ENCODE results near the gene BBS10.

BBS10 gene

DNA sequence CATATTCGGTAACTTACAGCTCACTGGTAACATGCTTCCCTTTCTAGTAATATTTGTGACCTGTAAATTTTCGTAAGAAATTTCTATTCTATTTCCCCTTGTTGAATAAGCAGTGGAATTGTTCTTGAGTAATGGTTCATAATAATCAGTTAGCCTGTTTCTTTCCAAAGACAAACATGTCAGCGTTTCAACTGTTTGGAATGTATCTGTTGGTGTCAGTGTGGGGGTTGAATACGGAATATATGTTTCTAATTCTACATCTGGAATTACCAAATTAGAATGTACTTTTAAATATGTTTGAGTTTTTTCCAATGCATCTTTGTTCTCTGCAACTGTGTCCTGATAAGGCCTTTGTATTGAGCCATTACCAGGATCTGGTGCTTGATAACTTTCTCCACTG, 2.0 kb downstream of the BBS10 start:
- no peak overlapping the region for H3K27ac ChIP-seq
- TF ChIP-seq, protein P1, sequence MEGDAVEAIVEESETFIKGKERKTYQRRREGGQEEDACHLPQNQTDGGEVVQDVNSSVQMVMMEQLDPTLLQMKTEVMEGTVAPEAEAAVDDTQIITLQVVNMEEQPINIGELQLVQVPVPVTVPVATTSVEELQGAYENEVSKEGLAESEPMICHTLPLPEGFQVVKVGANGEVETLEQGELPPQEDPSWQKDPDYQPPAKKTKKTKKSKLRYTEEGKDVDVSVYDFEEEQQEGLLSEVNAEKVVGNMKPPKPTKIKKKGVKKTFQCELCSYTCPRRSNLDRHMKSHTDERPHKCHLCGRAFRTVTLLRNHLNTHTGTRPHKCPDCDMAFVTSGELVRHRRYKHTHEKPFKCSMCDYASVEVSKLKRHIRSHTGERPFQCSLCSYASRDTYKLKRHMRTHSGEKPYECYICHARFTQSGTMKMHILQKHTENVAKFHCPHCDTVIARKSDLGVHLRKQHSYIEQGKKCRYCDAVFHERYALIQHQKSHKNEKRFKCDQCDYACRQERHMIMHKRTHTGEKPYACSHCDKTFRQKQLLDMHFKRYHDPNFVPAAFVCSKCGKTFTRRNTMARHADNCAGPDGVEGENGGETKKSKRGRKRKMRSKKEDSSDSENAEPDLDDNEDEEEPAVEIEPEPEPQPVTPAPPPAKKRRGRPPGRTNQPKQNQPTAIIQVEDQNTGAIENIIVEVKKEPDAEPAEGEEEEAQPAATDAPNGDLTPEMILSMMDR (conservative IDR thresholded peaks at IDR 0.05): no peak

DNA sequence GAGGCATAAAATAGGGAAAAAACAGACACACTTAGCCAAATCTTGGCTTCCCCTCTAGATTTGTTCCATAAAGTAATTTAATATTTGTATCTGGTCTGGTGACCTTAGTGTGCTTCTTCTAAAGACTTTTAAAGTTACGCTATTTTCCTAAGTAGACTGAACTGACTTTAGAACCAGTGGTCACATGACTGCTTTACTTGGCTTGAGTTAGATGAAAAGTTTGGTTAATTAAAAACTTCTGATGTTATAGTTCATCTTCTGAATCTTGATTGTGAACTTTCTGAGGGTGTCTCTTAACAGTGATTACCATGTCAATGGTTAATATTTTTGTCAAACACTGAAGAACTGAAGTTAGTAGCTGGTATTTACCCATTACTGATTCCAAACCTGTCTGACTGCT, 2.6 kb downstream of the BBS10 start:
- no peak overlapping the region for H3K27ac ChIP-seq
- TF ChIP-seq, protein P1 (conservative IDR thresholded peaks at IDR 0.05): no peak

DNA sequence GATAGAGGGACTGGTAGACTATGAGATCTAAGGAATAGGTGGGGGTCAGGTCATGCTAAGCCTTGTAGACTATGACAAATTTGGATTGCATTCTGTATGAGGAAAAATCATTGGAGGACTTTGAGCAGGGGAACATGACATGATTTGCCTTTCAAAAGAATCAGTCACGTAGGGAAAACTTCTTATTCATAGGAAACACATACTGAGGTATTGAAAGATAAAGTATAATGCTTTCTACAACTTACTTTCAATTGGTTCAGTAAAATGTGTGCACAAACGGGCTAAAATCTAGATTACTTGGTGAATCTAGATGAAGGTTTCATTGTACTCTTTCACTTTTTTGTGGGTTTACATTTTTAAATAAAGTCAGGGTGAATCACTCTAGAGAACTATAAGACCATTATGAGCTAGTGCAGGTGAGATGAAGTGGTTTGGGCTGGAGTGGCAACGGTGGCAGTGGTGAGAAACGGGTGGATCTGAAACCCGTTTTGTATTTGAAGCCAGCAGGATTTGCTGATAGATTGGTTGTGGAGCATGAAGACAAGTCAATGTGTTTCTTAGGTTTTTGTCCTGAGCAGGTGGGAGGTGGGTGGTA, 6.7 kb downstream of the BBS10 start:
- TF ChIP-seq, protein P1 (conservative IDR thresholded peaks at IDR 0.05): no peak
- H3K27ac ChIP-seq: no peak overlapping the region

DNA sequence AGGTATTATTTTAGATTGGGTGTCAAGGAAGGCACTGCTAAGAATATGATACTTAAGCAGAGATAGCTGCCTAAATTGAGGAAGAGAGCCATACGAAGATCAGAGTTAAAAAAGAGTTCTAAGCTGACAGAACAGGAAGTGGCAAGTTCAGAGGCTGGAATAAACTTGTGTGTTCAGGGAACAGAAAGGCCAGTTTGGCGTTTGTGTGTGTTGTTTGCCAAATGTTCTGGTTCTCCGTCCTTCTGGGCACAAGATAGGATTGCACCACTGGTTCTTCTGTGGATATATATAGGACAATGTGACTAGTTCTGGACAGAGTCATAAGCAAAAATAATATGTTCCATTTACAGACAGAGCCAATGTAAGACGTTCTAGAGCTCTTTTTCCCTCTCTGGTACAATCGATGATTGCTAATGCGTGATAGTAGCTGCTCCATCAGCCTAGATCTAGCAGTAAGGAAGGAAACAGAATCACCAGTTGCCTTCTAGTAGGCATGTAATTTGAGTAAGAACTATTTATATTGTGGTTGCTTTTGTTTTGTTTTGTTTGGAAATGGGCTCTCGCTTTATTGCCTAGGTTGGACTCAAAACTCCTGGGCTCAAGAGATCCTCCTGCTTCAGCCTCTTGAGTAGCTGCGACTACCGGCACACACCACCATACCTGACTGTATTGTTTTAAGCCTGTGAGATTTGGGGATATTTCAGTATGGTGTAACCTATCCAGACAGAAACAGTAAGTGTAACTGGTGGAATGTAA, 7.4 kb downstream of the BBS10 start:
- TF ChIP-seq, protein P1 (conservative IDR thresholded peaks at IDR 0.05): no peak
- no peak overlapping the region for H3K27ac ChIP-seq

DNA sequence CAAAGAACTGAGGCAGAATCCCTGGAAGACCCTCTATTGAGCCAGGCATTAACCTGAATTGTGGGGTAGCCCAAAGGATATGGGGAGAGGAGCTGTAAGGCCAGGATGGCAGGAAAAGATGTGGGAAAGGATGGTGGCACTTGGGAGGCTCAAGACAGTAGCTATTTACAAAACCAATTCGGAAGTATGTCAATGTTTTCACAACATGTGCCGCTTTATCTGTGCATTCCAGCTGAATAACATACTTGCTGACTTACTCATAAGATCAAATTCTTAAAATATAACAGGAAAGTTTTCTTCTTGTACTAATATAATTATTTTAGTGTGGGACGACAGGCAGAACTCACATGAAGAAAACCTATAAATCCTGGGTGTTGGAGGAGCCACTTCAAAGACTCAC, 10.6 kb downstream of the BBS10 start:
- TF ChIP-seq, protein P1 (conservative IDR thresholded peaks at IDR 0.05): no peak
- H3K27ac ChIP-seq: no peak overlapping the region

DNA sequence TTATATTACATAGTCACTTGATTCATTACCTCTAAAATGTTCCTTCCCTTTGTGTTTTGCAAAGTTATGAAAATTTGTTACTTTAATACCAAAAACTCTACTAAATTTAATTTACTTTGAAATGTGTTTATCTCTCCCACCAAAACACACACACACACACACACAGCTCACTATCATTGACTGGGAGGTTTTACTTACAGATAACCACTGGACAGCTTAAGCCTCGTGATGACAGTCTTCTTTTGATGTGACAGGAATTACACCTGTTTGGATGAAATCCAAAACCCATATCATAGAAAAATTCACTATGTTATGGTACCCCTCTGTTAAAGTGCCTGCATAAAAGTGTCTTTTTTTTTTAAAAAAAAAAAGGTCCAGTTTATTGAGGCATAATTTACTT, 15.6 kb downstream of the BBS10 start:
- no peak overlapping the region for H3K27ac ChIP-seq

DNA sequence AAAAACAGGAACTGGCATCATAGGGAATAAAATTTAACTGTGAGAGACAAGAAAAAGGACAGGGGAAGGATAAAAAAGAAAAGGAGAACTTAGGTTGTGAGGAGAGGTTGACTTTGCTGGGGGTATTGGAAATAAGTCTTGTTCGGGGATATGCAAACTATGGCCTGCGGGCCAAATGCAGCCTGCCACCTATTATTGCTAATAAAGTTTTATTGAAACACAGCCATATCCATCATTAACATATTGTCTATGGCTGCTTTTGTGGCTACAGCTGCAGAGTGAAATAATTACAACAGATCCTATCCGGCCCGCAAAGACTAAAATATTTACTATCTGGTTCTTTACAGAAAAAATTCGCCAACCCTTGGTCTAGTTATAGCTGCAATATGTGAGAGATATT, 18.6 kb downstream of the BBS10 start:
- TF ChIP-seq, protein P1 (conservative IDR thresholded peaks at IDR 0.05): no peak
- H3K27ac ChIP-seq: no peak overlapping the region

More for the DNA sequence above, 15.6 kb downstream of the BBS10 start:
- TF ChIP-seq, protein P1 (conservative IDR thresholded peaks at IDR 0.05): no peak
